Stimulated activated CD4-positive, alpha-beta T cell treated with anti-CD3 and anti-CD28 coated beads, Interleukin-2, amount 100 ng/mL, for 48 hours (primary cell): ENCODE data around the gene SEM1.
"Not testable (repeated sequence)": the region's sequence is repeated elsewhere in the genome, so short reads cannot be mapped to it uniquely, and the experiment has no call there.

Source experiments
- DNase-seq, 2 donors: peaks; one replicate each; pipeline ENCODE4 v3.0.0-alpha.2; 2020

The SEM1 gene

DNA sequence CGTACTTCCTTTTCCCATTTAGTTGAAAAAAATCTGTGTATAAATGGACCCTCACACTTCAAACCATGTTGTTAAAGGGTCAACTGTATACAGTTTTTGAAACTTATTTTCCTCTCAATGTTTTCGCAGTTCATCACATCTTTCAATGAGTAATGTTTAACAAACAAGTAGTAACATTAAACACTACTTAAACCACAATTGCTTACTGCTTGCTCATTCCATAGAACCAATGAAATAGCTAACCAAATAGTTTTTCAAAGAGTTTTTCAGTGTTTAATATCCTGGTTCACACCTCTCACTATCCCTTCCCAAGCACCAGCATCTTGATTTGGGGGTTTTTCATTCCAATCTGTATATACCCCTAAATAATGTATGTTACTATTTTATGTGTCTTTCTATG is 9.1 kb downstream of the SEM1 start:
- no peak for DNase-seq

DNA sequence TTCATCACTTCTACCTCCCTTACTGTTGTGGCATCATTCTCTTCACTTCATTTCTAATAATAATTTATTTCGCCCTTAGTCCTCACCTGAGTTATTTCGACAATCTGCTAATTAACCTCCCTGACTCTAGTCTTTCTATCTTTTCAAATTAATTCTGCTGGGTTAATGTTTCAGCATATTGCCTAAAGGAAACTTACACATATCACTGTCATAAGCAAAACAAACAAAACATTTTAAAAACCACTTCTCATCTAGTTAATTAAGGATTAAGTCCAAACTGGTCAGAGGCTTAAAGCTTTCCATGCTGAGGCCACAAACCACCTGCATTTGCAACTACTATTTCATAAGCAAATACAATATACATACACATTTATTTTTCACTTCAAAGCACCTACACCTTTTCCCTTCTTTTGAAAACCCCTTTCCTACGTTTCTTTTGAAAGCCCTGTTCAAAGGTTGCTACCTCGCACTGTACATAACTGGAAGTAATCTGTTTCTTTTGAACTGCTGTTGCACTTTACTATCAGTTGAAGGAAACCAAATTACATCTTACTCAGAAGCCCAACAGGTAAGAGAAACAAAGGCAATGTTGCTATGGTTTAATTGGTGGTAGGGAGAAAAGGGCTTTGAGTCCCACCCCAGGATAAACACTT is 10.3 kb downstream of the SEM1 start:
- DNase-seq = no peak

DNA sequence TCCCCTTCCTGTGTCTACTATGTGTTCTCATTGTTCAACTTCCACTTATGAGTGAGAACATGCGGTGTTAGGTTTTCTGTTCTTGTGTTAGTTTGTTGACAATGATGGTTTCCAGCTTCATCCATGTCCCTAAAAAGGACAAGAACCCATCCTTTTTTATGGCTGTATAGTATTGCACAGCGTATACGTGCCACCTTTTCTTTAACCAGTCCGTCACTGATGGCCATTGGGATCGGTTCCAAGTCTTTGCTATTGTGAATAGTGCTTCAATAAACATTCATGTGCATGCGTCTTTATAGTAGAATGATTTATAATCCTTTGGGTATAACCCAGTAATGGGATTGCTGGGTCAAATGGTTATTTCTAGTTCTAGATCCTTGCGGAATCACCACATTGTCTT is 11.2 kb downstream of the SEM1 start:
- not testable (repeated sequence) for DNase-seq

DNA sequence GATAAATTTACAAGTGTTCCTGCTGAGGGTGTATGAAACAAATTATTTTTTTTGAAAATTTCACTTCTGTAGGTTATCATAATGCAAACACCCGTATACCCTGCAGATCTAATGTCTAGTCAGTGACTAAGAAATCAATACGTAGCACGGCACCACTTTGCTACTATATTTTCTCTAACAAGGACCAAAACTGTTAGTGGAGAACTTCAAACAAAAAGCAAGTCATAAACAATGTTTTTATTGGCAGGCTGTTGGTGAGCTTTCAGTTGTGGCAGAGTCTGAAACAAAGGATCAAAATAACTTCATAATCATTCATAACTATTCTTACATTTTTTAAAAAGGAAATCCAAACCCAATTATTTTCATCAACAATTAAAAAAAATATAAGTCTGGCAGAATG is 11.8 kb downstream of the SEM1 start:
- no peak for DNase-seq

DNA sequence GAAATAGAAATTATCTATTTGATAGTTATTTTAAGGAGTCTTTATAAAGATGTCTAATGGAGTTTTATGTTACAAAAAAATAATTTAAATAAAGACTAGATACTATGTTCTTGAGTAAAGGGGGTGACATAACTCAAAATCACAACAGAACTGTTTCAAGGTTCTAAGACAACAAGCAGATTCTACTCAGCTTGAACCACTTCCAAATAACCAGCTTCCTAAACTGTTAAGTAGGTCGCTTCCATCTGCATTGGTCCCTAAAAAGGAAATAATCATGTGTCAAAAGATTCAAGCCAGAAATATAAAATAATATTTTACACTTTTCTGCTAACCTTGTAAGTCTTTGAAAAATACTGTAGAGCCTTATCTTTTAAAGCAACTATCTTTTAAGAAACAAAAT is 14.1 kb downstream of the SEM1 start:
- DNase-seq = no peak

DNA sequence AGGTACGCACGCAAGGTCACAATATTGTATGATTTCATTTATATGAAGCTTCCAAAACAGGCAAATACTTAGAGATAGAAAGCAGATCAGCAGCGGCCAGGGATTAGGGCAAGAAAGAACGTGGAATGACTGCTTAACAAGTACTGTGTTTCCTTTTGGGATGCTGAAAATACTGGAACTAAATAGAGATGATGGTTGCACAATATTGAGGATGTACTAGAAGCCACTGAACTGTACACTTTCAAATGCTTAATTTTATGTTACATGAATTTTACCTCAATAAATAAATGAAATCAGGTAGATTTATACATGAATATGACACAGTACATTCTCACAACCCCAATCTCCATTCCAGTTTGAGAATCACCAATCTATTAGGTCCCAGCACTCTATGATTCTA is 15.6 kb downstream of the SEM1 start:
- DNase-seq = no peak

DNA sequence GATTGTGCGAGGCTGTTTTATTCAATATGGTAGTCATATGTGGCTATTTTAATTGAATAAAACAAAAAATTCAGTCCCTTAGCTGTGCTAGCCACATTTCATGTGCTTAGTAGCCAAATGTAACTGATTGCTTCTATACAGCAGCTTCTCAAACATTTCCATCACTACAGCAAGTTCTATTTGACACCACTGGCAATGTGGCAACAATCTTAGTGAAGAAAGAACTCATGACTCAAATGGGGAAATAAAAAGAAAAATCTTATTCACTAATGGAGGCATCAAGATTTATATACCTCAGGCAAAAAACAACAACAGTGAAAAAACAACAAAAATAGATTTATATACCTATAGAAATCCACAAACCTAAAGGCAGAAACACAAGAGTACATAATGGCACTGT is 17.9 kb downstream of the SEM1 start:
- DNase-seq = no peak

DNA sequence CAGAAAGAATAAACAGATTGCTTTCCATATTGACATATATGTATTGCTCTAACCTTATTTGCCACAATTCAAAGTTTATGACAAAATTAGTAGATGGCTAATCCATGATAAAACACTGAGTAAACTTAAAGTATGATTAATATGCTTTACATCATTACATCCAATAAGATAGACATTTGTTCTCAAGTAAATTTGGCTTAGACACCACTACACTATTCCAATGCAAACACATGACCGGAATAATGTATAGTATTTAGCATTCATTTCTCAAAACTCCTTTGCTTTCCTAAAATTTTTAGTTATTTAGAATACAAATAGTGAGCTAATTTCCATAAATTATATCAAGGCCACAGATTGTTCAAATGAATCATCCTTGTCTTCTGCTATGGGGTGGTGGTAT is 20.2 kb downstream of the SEM1 start:
- DNase-seq = no peak

DNA sequence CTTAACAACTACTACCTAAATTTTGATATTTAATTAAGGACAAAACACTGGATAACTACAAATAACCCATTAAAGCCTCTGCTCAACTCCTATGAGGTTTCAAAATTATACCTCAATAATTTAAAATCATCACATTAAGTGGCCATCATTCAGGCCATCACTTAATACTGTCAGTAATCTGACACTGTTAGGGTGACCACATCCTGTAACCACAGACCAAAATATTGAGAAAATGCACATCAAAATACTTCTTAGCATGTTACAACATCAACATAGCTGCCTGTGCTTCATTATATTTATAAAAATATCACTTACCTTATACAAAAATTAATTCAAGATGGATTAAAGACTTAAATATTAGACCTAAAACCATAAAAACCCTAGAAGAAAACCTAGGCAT is 23.3 kb downstream of the SEM1 start:
- no peak for DNase-seq

DNA sequence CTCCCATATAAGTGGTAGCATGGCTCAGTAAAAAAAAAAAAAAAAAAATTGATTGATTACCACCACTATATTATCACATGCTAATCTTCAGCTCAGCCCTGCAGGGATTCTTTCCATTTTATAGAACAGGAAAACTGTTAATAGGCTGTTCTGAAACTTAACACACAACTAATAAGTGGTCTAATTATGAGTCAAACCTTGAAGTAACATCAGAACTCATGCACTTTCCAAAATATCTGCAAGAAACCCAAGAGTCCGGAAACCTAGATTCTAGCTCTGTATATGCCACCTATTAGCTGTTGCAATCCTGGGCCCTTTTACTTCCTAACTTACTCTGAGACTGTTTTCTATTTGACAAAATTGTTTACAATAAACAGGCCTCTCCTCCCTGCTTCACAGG is 23.9 kb downstream of the SEM1 start:
- no peak for DNase-seq

DNA sequence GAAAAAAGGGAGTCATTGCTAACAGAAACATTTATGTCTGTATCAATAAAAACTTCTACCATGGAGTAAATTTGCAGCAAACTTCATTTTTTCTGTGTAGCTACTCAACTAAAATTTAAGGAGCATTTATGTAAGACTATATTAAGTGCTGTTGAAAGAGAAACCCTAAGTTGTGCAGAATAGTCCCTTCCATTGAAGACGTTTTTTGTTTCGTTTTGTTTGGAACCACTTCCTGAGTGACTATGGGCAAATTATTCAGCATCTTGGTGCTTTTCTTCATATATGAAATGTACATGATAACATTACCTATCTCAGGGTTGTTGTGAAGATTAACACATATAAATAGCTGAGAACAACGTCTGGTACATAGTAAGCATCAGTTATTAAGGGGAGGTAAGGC is 24.3 kb downstream of the SEM1 start:
- DNase-seq = no peak

DNA sequence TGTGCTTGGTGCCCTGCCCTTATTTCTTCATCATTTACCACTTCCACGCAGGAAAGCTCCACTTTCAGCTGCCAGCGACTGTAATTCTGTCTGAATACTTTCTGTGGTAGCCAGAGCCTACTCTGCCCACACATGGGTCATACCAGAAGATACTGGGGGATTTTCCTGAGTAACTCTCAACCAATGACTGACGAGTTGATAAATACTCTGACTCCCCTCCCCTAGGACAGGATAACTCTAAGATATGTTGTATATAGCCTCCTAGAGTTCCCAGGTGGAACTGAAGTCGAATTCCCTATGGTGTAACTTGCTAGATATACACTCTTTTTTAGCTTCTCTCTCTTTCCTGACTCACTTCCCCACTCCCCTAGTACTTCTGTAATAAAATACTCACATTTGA is 29.8 kb downstream of the SEM1 start:
- DNase-seq = no peak

DNA sequence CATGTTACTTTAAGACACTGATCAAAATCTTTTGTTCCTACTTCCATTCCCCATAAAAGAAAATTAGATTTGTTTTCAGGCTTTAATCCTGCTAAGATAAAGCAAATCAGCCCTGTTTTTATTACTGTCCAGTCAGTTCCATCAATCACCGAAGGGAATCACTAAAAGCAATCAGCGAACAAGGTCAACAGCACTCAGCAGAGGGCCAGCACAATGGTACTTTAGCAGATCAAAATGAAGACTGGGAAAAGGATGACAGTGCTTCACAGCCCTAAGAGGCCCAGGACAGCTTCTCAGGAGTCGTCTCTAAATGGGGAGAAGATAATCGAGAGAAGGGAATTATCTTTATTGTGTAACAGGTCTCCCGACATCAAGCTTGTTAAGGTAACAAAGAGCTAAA is 32.7 kb downstream of the SEM1 start:
- DNase-seq = no peak

DNA sequence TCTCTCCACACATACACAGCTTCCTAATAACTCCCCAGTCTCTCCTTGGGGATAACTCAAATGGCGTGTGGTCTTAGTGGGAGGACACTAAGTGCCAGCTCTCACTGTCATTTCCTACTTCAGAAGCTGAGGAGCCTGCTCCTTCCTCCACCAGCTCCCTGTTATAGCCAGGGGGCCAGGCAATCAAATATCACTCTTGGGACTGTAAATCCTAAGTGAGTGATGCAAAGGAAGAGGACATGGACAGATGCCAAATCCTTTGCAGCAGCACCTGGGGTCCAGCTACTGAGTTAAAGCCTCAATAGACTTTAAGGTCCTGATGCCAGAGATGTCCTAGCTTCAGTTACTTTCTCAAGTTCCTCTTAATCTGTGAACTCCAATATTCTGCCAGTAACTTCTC is 34.1 kb downstream of the SEM1 start:
- no peak for DNase-seq

DNA sequence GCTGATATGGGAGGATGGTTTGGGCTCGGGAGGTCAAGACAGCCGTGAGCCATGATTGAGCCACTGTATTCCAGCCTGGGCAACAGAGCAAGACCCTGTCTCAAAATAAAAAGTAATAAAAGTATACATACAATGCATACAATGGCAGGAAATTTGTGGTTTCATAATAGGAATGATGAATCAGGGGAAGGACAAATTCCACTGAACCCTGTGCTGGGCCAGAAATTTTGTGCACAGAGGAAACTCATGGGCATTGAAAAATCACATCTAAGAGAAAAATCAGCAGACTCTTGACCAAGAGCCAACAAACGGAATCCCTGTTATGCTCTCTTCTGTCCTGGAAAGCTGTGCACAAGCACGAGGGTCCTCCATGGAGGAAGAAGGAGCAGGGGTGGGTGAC is 35.1 kb downstream of the SEM1 start:
- no peak for DNase-seq

DNA sequence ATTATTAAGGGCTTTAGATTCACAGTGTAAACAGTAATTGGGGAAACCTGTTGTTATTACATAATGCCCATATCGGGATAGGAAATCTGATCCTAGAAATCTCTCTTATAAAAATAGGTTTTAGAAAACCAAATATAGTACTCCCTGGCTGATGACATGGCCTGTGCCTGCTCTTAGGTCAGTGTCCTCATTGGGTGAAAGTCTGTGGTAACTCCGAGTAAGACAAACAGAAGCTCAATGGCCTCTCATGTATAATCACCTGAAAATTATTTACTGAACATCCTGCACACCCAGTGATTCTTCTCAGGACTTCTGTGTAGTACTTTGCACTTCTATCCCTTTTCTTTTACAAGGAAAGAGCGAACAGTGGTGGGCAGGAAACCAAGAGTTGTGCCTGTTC is 37.8 kb downstream of the SEM1 start:
- DNase-seq = no peak

DNA sequence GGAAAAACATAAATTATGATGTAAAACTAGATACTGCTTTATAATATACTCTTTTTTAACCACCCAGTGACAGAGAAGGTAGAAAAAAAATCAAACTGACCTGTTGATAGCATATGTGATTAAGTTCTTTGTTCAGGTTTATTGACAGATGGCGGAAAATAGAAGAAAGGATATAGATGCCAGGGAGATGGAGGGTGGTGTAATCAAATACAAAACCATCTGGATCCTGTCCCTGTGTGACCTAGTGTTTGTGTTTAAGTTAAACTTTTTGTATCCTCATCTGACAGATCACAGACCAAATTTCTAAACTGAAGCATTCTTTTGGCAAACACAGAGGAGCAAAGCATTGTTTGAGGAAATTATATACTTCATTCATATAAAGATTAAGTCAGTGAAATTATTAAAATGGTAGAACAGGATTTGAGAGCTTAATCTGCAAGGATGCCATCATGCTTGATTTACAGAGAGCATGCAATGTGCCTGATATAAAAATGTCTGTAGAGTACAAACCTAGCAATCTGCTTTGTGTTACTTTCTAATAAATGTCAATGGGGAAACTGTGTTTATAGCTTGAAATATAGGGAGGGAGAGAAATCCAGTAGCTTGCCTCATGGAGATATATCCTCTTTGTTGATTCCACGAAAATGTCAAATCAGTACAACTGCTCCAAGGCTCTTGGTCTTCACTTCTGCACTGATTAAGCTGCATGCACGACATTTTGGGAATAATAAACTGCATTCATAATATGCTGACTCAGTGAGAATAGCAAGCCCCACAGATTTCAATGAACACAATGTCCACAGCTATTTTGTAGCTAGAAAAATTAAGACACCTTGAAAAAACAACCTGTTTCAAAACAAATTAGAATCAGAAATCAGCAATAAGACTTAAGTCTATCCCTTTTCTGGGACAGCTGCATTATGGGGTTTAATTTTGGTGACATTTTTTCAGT is 39.0 kb downstream of the SEM1 start:
- DNase-seq = no peak

DNA sequence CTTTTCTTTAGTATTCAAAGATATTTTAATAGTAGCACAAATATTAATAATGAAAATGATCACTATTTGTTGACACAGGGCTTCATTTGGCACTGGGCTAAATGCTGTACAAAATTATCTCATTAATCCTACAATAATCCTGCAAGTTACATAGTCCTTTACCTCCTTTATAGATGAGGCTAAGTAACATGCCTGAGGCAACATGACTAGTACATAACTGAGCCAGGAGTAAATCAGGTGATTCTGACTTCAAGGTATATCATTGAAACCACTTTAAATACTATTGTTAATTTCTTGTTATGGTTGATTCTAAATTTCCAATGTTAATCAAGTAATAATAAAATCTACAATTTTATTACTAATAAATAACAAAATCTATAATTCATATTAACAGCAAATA is 39.8 kb downstream of the SEM1 start:
- DNase-seq = no peak

DNA sequence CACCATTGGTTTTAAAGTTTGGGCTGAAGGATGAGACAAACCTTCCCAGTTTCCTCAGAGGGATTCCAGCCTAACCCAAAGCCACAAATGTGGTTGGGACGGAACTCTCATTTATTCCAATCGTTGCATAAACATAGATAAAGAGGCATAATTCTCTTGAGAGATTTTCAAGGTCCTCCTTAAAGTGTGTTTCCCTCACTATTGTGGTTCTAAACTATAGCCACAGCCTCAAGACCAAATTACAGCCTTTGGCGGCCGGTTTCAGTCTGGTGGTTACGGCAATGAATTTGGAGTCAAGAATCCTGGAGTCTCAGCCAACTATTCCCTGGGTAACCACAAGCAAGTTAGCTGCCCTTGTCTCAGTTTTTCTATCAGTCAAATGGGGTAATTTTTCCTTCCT is 42.6 kb downstream of the SEM1 start:
- DNase-seq = no peak

DNA sequence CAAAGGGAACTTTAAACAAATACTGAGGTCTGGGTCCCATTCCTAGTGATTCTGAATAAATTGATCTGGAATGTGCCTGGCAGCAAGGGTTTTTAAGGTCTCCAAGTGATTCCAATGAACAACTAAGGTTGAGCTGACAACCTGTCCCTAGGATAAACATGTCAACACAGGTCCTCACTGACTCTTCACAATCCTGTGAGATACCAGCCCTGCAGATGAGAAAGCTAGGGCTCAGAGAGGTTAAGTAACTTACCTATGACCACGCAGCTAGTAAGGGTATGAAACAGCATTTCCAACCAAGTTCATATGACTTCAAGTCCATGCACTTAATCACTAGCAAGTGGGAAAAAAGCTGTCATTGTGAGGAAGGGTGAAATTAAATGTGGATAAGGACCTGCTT is 44.0 kb downstream of the SEM1 start:
- no peak for DNase-seq

DNA sequence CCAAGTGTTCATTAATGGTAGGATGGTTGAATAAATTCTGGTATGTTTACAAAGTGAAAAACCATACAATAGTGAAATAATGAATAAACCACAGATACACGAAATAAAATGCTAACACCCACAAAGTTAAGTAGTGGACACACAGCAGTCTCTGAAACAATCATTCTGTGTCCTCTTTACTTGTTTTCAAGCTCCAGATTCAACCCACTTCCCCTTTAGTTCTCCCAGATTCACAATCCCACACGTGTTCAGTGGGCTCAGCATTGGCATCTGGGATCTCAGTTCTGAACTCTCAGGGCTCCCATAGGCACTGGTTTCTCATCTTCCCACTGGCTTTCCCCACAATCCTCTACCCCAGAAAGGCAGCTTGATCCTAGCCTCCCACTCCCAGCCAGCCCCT is 44.9 kb downstream of the SEM1 start:
- DNase-seq = no peak

DNA sequence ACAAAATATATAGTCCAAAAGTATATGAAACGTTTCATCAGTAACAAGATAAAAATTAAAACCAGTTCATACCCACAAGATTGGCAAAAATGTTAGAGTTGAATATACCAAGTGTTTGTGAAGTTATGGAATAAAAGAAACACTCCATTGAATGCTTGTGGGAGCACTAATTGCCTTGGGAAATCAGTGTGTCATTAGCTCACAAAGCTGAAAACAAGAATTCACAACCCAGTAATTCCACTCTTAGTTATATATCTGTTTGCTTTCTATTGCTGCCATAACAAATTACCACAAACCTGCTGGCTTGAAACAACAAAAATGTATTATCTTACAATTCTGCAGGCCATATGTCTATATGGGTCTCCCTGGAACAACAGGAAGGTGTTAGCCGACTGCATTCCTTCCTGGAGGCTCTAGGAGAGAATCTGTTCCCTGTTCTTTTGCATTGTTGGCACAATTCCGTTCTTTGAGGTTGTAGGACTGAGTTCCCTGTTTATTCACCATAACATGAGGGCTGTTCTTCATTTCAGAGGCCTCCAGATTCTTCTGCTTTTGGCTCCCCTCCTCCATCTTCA is 45.7 kb downstream of the SEM1 start:
- DNase-seq = no peak

DNA sequence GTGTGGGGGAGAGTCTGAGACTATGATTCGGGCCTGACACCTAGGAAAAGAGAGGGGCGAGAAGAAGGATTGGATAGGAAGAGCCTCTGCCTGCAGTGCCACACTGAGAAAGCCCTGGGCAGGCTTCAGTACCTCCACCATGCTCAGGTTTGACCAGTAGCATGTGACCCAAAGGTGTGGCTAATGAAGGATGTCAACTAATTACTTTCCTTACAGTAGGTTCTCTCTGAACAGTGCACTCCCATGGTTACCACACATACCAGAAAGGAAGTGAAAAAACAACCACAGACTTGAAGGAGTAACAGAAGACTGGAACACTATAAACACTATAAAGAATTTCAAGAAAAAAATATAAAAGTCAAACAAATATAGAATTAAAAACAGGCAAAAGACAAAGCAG is 46.2 kb downstream of the SEM1 start:
- no peak for DNase-seq

DNA sequence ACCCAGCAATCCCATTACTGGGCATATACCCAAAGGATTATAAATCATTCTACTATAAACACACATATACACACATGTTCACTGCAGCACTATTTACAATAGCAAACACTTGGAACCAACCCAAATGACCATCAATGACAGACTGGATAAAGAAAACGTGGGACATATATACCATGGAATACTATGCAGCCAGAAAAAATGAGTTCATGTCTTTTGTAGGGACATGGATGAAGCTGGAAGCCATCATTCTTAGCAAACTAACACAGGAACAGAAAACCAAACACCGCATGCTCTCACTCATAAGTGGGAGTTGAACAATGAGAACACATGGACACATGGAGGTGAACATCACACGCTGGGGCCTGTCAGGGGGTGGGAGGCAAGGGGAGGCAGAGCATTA is 47.5 kb downstream of the SEM1 start:
- DNase-seq = not testable (repeated sequence)
